Tongue (tissue), 2 donors: ENCODE measurements around the gene SLC25A38. TPM values are rescaled to one million over a fixed set of nuclear protein-coding genes. Genes with fewer than 3 reads are reported as not detected.
A peak's percentile ranks its signal among the peaks of the same experiment; 100 is the strongest.
"Not testable (repeated sequence)": the region's sequence is repeated elsewhere in the genome, so short reads cannot be mapped to it uniquely, and the experiment has no call there.

ENCODE experiments used
- DNase-seq: peaks from one replicate; pipeline ENCODE4 v3.0.0-alpha.2; 2015
- total RNA-seq: library from RNA; depleted of rRNA; stranded (reverse); fragments of >200 nt; gene quantifications from one replicate; pipeline ENCODE4 v1.2.3, GENCODE V29; 2014

SLC25A38 gene, protein sequence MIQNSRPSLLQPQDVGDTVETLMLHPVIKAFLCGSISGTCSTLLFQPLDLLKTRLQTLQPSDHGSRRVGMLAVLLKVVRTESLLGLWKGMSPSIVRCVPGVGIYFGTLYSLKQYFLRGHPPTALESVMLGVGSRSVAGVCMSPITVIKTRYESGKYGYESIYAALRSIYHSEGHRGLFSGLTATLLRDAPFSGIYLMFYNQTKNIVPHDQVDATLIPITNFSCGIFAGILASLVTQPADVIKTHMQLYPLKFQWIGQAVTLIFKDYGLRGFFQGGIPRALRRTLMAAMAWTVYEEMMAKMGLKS
- 15.6 TPM for total RNA-seq

DNA sequence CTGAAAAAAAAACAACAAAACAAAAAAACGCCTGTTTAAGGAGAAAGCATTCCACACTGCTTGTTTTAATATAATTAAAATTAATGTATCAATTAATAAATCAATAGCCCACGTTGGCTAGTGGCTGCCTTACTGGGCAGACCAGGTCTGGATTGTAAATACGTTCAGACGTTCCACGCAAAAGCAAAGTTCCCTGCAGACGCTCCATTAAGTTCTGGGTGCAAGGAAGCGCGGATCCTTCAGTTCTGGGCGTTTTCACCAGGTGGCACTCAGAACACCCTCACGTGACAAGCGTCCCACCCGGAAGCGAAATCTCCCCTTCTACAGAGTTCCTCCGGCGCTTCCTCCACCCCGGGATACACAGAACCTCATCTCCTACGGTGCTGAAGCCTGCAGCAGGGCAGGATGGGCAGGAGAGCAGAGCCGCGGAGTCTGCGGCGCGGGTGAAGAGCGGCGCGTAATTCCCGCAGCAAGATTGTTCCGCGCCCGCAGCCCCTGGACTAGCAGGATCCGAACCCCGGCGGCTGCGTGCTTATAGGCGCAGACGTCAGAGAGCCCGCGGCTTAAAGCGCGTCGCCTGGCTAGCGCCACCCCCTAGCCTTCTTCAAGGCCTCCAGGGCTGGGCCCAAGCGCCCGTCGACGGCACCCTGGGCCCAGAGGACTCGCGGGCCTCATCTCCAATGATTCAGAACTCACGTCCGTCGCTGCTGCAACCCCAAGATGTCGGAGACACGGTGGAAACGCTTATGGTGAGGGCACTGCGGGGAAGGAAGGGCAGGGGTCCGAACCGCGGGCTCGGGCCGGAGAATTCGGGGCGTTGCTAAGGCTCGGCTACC lies at the start of gene SLC25A38:
SLC25A38 (plus strand) TSS at position 326 of the 836 bp plus-strand sequence; CDS start at position 681, 355 bp downstream.
- DNase-seq, result peak; percentile 91

DNA sequence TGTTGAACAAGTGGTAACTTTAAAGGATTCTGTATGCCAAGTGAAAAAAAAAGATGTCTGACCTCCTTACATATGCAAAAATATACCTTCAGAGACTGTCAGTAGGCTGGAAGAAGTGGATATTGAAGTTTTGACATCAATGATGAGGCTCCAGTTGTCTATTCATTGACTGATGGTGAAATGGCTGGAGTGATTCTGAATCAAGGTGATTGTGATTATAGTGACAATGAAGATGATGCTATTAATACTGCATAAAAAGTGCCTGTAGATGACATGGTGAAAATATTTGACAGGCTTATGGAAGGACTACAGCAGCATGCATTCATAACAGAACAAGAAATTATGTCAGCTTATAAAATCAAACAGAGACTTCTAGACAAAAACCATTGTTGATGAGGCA lies 49.6 kb upstream of the SLC25A38 start:
- no peak for DNase-seq

DNA sequence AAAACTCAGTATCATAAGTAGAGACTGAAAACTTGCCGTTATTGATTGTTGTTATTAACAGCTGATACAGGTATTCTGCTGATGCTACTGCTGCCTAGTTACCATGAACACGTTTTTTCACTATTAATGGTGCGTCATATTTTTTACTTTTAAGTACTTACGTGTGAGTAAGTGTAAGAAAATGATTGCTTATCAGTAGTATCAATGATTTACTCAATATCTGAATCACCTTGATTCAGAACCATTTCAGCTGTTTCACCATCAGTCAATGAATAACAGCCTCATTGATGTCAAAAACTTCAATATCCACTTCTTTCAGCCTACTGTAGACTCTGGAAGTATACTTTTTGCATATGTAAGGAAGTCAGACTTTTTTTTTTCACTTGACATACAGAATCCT lies 49.0 kb upstream of the SLC25A38 start:
- DNase-seq, result no peak

DNA sequence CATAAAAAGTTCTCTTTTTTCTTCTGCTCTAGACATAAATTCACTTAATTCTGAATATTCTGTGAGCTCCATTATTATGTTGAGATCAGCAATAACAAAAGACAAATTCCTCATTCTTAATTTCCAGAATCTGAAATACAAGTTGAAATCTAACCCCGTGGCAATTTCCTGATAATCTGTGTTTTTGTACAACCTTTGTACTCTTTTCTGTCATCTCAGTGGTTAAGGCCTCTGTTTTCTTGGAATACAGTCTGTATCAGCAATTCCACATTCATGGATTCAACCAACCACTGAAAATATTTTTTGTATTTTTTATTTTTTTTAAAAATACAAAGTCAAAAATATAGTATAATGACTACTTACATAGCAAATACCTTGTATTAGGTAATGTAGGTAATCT lies 45.0 kb upstream of the SLC25A38 start:
- DNase-seq, result no peak

DNA sequence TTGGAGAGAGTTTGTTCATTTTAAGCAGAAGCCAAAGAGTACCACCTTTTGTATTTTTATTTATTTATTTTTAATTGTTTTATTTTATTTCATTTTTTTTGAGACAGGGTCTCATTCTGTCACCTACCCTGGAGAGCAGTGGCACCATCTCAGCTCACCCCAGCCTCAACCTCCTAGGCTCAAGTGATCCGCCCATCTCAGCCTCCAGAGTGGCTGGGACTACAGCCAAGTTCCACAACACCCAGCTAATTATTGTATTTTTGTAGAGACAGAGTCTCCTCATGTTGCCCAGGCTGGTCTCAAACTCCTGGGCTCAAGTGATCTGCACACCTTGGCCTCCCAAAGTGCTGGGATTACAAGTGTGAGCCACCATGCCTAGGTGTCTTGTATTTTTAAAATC lies 44.1 kb upstream of the SLC25A38 start:
- DNase-seq, result no peak

DNA sequence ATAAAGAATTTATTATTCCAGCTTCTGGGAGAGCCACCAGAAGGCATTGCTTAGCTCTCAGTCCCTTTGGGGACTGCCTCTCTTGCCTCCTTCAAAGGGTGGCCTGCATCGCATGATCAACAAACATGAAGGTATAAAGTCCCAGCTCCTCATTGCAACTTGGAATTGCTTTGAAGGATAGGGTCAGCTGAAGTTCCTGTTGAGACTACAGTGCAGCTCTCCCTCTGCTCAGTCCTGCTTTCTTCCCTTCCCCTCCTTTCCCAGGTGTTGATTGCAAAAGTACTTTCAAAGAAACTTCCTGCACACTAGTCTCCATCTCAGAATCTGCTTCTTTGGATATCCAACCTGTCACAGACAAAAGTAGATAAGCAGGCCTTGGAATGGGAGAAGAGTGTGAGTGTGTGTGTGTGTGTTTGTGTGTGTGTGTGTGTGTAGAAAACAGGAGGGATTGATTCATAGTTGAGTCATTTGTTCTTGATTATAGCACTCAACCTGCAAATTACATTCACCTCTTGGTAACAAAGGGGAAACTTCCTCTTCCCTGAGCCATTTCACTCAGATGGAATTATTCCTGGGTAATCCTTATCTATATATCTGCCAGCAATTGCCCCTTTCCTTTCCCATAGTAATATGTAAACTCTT lies 40.0 kb upstream of the SLC25A38 start:
- no peak for DNase-seq

DNA sequence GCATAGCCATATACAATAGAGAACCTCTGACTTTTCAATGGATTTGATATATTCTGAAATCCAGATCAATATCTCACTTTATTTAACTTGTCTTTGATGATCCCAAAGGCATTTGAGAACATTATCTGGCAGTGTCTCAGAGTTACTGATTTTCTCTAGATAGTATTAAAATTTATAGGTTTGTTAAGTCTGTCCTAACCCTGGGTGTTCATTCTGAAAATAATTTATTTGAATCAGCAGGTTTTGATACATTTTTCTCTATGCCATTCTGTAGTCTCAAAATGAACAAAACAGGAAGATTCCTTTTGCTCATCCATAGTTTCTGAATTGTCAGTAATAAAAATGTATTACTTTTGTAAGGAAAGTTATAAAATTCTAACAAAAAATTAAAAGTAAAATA lies 39.4 kb upstream of the SLC25A38 start:
- no peak for DNase-seq

DNA sequence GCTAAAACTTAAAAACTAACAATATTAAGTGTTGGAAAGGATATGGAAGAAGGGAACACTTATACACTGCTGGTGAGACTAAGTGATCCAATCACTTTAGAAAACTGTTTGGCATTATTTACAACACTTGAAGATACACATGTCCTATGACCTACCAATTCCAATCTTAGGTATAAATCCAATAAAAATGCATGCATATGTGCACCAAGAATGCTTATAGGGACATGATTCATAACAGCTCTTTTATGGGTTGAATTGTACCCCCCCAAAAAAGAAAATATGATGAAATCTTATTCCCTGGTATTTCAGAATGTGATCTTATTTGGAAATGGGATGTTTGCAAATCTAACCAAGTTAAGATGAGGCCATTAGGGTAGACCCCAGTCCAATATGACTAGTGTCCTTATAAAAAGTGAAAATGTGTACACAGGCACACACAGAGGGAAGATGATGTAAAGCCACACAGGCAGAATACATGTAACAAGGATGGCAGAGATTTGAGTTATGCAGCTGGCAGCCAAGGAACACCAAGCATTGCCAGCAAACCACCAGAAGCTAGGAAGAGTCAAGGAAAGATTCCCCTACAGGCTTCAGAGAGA lies 38.3 kb upstream of the SLC25A38 start:
- no peak for DNase-seq

DNA sequence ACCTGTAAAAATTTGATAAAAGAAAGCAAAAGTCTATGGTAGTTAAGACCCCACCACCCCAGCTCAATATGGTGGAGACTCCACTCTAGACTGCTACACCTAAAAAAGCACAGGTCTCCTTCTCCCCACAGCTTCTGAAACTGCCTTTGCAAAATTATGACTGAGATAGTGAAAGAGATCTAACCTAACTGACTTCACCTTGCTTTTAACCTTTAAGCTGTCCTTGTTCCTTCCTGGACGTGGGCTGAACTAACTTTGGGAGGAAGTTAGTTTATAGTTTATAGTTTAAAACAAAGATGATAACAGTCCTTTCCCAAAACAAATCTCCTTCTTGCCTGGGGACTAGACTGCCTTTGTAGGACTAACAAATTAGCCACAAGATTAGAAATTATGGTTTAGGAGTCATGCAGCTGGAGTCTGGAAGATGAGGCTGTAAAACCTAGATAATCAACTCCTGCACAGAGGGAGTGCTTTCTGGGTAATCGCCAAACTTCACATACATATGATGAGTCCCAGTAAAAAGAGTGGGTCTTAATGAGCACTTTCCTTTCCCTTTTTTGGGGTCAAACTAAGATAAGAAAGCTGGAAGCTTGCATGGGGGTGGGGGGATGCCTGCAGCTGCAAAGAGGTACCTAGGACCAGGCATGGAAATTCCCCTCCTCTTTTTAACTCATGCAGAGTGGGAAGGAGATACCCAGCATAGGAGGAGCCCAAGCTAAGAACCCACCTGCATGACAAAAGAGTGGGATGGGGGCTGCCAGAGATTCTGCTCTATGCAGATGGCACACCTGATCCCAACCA lies 36.2 kb upstream of the SLC25A38 start:
- no peak for DNase-seq

DNA sequence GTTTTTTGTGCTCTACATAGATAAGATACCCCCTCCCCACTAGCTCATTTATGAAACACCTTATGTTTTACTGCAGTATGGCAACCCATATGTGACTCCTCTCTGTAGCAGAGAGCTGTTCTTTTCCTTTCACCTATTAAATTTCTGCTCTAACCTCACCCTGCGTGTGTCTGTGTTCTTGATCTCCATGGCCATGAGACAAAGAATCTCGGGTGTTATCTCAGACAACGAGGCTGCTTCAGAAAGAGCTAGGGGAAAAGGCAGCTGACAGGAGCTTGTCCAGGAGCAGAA lies 35.6 kb upstream of the SLC25A38 start:
- DNase-seq, result no peak

DNA sequence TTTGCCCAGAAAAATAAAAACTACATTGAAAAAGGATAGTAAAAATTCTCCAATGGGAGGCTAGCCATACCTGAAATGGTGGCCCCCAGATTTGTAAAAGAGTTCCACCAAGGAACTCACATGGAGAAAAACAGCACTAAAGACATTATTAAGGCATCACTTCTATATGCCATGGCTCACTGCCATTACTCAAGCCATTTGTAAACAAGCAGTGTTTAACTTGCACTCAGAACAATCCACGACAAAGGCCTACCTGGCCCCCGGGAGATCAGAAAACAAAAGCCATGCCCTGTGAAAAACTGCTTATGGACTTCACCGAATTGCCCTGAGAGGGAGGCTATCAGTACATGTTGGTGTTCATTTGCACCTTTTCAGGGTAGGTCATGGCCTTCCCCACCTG lies 34.1 kb upstream of the SLC25A38 start:
- no peak for DNase-seq

DNA sequence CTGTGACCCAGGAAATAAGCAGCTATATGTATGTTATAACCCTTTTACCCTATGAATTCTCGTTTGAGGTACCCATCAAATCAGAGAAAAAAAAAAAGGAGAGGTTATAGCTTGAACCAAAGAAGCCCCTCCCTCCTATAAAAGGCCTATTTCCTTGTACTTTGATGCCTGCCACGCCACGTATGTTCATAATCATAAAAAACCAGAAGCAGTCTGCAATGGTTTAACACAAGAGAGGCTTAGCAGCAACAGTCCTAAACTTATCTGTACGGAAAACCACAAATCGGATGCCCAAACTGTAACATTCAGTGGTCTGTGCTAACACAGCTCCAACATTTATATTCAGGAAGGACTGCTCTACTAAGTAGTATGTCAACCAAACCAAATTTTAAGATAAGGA lies 32.5 kb upstream of the SLC25A38 start:
- no peak for DNase-seq

DNA sequence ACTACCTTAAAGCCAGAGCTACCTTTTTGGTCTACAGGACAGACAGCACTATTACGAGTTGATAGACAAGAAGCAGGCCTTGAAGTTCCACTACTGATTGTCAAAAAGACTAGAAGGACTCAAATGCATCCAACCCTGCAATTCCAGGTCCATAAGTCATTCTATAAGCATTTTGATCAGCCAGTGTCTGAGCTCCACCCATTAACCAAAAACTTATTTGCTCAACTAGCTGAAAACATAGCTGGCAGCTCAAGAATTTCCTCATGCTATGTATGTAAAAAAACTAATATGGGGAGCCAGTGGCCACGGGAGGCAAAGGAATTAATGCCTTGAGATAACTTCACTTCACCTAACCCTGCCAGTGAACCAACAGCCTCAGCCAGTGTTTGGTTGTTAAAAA lies 32.0 kb upstream of the SLC25A38 start:
- DNase-seq, result not testable (repeated sequence)

DNA sequence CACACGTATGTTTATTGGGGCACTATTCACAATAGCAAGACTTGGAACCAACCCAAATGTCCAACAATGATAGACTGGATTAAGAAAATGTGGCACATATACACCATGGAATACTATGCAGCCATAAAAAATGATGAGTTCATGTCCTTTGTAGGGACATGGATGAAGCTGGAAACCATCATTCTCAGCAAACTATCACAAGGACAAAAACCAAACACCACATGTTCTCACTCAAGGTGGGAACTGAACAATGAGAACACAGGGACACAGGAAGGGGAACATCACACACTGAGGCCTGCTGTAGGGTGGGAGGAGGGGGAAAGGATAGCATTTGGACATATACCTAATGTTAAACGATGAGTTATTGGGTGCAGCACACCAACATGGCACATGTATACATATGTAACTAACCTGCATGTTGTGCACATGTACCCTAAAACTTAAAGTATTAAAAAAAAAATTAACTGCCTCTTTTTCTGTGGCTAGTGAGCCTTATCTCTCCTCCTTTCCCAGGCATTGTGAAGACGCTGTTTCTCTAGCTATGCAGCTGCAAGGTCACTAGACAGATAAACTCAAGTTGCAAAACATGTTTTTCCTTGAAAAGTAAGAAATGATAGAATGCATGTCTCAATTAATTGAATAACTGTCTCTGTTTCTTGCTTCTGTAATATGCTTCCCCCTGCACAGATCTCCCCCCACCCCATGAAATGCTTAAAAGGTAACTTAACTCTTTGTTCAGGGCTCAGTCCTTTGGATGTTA lies 29.8 kb upstream of the SLC25A38 start:
- not testable (repeated sequence) for DNase-seq

DNA sequence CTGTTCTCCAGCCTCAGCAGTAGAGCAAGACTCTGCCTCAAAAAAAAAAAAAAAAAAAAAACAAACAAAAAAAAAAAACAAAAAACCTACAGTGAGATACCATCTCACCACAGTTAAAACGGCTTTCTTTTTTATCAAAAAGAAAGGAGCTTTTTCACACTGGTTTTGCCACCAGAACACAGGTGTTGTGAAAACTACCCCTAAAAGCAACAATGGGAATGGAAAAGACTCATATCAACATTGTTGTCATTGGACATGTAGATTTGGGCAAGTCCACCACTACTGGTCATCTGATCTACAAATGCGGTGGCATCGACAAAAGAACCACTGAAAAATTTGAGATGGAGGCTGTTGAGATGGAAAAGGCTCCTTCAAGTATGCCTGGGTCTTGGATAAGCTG lies 24.8 kb upstream of the SLC25A38 start:
- DNase-seq, result no peak

DNA sequence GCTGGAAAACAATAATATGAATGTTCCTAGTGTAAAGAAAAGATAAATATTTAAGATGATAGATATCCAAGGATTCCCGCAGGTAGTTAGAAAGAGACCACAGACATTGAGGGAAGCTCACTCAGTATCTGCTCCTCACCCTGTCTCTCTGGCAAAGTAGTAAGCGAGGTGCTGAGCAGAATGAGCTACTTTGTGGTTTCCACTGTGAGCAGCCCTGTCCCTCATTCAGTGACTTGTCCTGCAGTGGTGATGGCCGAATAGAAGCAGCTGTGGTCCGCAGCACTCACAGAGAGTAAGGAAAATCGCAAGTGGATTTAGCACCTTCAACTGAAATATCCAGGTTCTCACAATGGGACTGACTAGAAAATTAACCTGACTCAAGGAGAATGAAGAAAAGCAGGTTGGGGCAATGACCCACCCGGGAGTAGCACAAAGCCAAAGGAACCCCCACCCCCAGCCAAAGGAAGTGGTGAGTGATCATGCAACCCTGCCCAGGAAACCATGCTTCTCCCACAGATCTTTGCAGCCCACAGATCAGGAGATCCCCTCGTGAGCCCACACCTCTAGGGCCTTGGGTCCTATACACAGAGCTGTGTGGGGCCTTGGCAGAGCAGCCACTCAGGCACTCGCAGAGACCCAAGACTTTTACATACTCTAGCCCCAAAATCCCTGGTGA lies 21.8 kb upstream of the SLC25A38 start:
- DNase-seq, result no peak

DNA sequence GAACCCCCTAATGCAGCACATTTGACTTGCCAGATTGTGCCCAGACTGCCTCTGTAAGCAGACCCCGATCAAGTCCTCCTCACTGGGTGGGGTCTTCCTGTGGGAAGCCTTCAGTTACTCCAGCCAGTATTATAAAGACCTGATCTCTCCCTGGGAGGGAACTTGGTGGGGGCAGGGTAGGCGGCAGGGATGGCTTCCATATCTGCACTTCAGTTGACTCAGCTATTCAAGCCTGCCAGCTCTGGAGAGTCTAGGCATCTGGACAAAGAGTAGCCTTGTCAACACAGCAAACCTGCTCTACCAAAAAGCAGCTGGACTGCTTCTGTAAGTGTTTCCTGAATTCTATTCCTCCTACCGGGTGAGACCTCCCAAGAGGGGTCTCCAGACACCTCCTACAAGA lies 21.0 kb upstream of the SLC25A38 start:
- DNase-seq, result no peak

DNA sequence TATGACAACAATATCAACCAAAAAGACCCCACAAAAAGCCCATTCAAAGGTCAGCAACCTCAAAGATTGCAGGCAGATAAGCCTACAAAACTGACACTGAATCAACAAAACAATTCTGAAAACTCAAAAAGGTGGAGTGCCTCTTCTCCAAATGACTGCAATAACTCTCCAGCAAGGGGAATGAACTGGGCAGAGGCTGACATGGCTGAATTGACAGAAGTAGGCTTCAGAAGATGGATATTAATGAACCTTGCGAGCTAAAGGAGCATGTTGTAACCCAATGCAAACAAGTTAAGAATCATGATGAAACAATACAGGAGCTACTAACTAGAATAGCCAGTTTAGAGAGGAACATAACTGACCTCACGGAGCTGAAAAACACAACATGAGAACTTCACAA lies 20.4 kb upstream of the SLC25A38 start:
- no peak for DNase-seq

DNA sequence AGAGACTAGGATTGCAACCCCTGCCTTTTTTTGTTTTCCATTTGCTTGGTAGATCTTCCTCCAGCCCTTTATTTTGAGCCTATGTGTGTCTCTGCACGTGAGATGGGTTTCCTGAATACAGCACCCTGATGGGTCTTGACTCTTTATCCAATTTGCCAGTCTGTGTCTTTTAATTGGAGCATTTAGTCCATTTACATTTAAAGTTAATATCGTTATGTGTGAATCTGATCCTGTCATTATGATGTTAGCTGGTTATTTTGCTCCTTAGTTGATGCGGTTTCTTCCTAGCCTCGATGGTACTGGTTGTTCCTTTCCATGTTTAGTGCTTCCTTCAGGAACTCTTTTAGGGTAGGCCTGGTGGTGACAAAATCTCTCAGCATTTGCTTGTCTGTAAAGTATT lies 12.7 kb upstream of the SLC25A38 start:
- not testable (repeated sequence) for DNase-seq

DNA sequence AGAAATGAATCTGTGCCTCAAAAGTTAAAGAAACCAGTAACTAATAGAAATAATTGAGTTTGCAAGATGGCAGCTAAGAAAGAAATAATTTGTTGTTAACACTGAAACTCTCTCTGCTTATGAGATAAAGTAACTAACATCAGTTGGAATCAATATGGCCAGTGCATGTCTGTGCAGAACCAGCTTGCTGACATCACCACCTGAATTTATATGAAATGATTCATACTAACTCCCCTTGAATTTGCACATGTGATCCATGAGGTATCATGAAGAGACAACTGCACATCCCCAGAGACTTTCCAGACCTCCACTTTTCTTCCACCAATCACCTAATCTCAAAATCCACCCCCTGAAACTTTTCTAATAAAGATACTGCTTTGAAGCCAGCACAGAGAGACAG lies 10.3 kb upstream of the SLC25A38 start:
- DNase-seq, result no peak
